Esophagus muscularis mucosa (tissue), 4 donors: ENCODE measurements around the gene PLEK.

Experiments used
- EP300 ChIP-seq: sonication (generic); formaldehyde crosslinking; IDR thresholded peaks from one replicate; pipeline ENCODE4 v1.6.1; 2017; ENCODE audit warnings: antibody characterized with exemption
- POLR2A ChIP-seq: fragments of 450-650 bp; IDR thresholded peaks from one replicate; pipeline ENCODE4 v1.6.1; 2017; ENCODE audit warnings: antibody characterized with exemption, moderate library complexity, mild to moderate bottlenecking, low read depth
- POLR2AphosphoS5 ChIP-seq, 2 donors: sonication (generic); formaldehyde crosslinking; IDR thresholded peaks; one replicate each; pipeline ENCODE4 v1.6.1; 2017; ENCODE audit warnings: antibody characterized with exemption in 2 of 2
- TF ChIP-seq, protein P1 (sequence below), 3 experiments: fragments of 200-600 bp in 2 of 3; fragments of 450-650 bp in 1 of 3; sonication (generic) in 2 of 3; IDR thresholded peaks; one replicate each; pipeline ENCODE4 v1.5.1; 2017 to 2019; ENCODE audit warnings: antibody characterized with exemption in 3 of 3, mild to moderate bottlenecking in 2 of 3, moderate library complexity in 1 of 3

DNA sequence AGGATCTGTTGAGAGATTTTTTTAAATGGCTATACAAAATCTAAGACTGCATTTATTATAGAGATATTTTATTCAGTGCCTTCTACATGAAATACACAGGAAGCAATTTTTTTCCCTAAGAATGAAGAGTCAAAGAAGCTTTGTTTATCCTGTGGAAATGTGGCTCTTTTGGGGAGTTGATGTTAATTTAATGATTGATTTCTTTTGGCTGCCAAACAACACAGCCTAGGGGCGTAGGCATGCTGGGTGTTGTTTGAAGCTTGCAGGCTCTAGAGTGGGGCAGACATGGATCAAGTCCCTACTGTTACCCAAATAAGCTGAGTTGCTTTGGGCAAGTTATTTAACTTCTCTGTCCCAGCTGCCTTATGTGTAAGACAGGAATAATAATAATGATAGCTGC is 21.1 kb upstream of the PLEK start:
- TF ChIP-seq POLR2A (no peak), POLR2AphosphoS5 (IDR thresholded peaks at IDR 0.05) (no peak), EP300 (no peak)
- TF ChIP-seq, protein P1, sequence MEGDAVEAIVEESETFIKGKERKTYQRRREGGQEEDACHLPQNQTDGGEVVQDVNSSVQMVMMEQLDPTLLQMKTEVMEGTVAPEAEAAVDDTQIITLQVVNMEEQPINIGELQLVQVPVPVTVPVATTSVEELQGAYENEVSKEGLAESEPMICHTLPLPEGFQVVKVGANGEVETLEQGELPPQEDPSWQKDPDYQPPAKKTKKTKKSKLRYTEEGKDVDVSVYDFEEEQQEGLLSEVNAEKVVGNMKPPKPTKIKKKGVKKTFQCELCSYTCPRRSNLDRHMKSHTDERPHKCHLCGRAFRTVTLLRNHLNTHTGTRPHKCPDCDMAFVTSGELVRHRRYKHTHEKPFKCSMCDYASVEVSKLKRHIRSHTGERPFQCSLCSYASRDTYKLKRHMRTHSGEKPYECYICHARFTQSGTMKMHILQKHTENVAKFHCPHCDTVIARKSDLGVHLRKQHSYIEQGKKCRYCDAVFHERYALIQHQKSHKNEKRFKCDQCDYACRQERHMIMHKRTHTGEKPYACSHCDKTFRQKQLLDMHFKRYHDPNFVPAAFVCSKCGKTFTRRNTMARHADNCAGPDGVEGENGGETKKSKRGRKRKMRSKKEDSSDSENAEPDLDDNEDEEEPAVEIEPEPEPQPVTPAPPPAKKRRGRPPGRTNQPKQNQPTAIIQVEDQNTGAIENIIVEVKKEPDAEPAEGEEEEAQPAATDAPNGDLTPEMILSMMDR (IDR thresholded peaks at IDR 0.05), result no peak
